ENCODE results near the gene DTNA. TPM values are rescaled to one million over a fixed set of nuclear protein-coding genes. Genes with fewer than 3 reads are reported as not detected.

Gene DTNA
- total and polyA plus RNA-seq, 12 donors = 6.3 to 43.9 (median 22.3) TPM

GRCh38 chr18:34816183-34816582, 106.1 kb downstream of the DTNA start:
- TF ChIP-seq POLR2A (IDR thresholded peaks at IDR 0.05) (no peak), CTCF (IDR thresholded peaks at IDR 0.05) (no peak)
- 85 to 94% (median 90%) methylated on average over 6 of the region's 6 CpGs for whole genome bisulfite sequencing, 4 donors
- no peak for DNase-seq
- Histone ChIP-seq H3K4me1 (replicated peaks in 1 of 2) (no peaks in the 10 kb centered on the region), H3K4me3 (no peak overlapping the region), H3K27ac (no peak overlapping the region), H3K36me3 (replicated peaks in 1 of 2) (no peaks in the 10 kb centered on the region), H3K9me3 (replicated peaks in 1 of 3) (no peaks in the 10 kb centered on the region), H3K27me3 (no peaks in the 10 kb centered on the region)
- intact Hi-C loops (cut with DNase I) = no loop called here

DNA sequence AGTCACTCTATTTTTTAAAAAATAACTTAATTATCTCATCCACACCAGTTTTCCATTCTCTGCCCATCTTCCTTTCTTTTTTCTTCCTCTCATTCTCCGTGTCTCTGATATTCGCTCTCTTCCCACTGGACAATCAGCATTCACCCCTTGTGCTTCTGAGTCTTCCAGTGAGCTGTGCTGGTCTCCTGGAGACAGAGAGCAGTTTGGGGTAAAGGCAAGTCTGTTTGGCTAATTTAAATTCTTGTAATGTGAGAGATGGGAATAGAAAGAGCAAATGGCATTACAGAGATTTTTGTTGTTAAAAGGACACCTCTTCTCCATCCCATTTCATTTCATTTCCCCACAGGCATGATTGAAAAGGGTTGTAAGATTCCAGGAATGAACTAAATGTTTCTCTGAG, 107.5 kb downstream of the DTNA start:
- no peaks in the 10 kb centered on the region for H3K36me3 ChIP-seq (replicated peaks in 1 of 2)
- WGBS, 4 donors = 85 to 93% (median 89%) methylated on average over 2 of the region's 2 CpGs
- TF ChIP-seq CTCF (IDR thresholded peaks at IDR 0.05) = no peak
- TF ChIP-seq POLR2A (IDR thresholded peaks at IDR 0.05) = no peak
- no peak overlapping the region for H3K27ac ChIP-seq
- DNase-seq = no peak
- intact Hi-C loops (cut with DNase I) = no loop called here
- H3K9me3 ChIP-seq (replicated peaks in 1 of 3) = no peaks in the 10 kb centered on the region
- no peaks in the 10 kb centered on the region for H3K4me1 ChIP-seq (replicated peaks in 1 of 2)
- H3K27me3 ChIP-seq = no peaks in the 10 kb centered on the region
- no peak overlapping the region for H3K4me3 ChIP-seq

DNA sequence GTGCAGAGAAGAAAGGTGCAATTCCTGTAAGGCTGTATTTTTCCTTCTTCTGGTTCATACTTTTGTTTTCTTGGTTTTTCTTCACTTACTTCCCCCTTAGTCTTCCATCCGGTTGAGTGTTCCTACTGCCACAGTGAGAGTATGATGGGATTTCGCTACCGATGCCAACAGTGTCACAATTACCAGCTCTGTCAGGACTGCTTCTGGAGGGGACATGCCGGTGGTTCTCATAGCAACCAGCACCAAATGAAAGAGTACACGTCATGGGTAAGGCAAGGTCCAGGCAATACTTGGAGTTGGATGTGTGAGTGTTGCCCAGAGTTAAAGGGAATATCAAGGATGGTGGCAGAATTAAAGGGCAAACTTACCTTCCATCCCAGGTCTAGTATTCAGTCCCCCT, 108.0 kb downstream of the DTNA start:
- WGBS, 4 donors = 81 to 93% (median 89%) methylated on average over 5 of the region's 5 CpGs
- Histone ChIP-seq H3K4me3 (no peak overlapping the region), H3K36me3 (replicated peaks in 1 of 2) (no peaks in the 10 kb centered on the region), H3K27me3 (no peaks in the 10 kb centered on the region), H3K9me3 (replicated peaks in 1 of 3) (no peaks in the 10 kb centered on the region), H3K4me1 (replicated peaks in 1 of 2) (no peaks in the 10 kb centered on the region), H3K27ac (no peak overlapping the region)
- intact Hi-C loops (cut with DNase I) = no loop called here
- TF ChIP-seq CTCF (IDR thresholded peaks at IDR 0.05) = no peak
- TF ChIP-seq POLR2A (IDR thresholded peaks at IDR 0.05) = no peak
- no peak for DNase-seq

DNA sequence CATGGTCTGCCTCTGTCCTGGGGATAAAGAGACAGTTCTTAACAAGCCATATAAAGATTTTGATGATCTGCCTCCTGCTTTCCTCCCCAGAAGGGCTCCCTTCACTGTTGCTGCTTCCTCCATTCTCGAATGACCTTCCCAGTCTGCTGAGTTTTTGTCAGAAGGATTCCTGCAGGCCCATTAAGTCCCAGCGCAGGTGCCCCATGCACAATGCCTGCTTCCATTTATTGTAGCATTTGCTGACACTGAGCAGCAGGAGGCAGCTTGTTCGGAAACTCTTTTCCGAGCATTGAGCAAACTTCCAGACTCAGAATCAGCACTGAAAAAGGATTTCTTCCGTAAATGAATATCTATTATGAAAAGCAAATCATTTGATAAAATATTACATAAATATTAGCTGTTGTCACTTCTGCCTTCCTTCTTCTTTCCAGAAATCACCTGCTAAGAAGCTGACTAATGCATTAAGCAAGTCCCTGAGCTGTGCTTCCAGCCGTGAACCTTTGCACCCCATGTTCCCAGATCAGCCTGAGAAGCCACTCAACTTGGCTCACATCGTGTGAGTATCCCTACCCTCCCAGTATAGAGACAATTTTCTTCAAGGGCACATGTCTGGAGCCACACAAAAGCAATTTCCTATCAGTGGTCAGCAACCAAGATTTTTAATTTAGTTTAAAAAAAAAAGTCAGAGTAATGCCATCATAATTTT, 110.4 kb downstream of the DTNA start:
- Histone ChIP-seq H3K4me3 (no peak overlapping the region), H3K27ac (no peak overlapping the region), H3K4me1 (replicated peaks in 1 of 2) (no peaks in the 10 kb centered on the region), H3K9me3 (replicated peaks in 1 of 3) (no peaks in the 10 kb centered on the region), H3K27me3 (no peaks in the 10 kb centered on the region), H3K36me3 (replicated peaks in 1 of 2) (no peaks in the 10 kb centered on the region)
- TF ChIP-seq POLR2A (IDR thresholded peaks at IDR 0.05) (no peak), CTCF (IDR thresholded peaks at IDR 0.05) (no peak)
- 74 to 83% (median 76%) methylated on average over 7 of the region's 7 CpGs for WGBS, 4 donors
- DNase-seq = no peak
- intact Hi-C loops (cut with DNase I) = no loop called here

Measured in adrenal gland (tissue), 12 donors.